ENCODE results near the gene CLDN10.
"Not testable (repeated sequence)": the region's sequence is repeated elsewhere in the genome, so short reads cannot be mapped to it uniquely, and the experiment has no call there.

CLDN10 gene

GRCh38 chr13:95541911-95542474 lies 10.5 kb upstream of the CLDN10 start:
- no peak for DNase-seq

- DNase-seq = no peak
Measured at GRCh38 chr13:95544293-95544692, 8.2 kb upstream of the CLDN10 start.

DNA sequence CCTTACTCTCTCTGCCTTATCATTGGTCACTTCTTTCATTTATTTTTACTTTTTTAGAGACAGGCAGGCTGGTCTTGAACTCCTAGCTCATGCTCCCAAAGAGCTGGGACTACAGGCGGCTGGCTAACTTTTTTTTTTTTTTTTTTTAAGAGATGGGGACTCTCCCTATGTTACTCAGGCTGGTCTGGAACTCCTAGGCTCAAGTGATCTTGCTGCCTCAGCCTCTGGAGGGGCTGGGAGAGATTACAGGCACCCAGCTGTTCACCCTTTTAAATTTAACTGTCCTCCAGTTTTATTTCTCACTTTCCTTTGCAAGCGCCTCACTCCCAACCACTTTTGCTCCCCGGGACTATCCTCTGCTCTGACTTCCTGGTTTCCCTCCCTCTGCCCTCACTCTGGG lies 5.6 kb upstream of the CLDN10 start:
- no peak for DNase-seq

DNA sequence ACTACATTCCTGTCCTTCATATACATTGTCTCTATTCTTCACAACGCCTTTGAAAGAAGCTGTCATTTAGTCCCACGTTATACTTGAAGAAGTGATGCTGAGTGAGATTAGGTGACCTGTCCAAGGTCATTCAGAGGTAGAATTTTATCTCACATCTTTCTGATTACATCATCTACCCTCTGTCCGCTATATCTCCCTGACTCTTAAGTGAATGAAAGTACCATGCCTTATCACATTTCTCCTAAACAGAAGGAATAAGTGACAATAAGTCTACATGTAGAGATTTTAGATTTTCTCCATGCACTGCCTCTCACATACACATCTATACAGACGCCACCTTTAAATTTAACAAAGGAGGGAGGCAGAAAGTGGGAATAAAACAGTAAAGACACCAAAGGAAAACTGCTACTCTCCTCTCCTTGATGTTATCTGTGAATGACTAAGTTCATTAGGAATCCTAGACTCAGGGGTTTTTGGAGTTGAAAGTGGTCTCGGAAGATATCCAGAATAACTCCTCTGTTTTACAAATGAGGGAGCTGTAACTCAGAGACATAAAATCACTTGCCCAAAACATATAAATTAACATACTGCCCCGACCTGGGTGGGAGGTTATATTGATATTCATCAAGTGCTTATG lies 4.9 kb upstream of the CLDN10 start:
- DNase-seq = no peak

GRCh38 chr13:95552208-95552538 lies 347 bp upstream of the CLDN10 start:
- no peak for DNase-seq

- DNase-seq = no peak
Measured at GRCh38 chr13:95553581-95554385, 1.3 kb downstream of the CLDN10 start.

DNA sequence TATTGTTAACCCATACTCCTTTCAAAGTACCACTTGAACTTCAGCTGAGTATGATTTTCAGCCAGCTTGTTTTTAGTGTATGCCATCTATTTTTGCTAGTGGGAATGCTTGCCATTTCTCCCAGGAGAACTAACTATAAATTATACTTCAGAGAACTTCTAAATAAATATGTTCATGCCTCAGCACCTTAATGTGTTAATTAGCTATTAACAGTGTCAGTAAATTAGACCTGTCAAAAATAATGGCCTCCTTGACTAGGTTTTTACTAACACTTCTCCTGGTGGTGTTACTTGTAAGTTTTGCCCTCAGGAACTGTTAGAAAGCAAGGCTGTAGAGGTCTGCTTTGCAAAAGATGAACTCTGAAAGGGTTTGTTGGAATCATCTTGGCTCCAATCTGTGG lies 4.5 kb downstream of the CLDN10 start:
- no peak for DNase-seq

DNA sequence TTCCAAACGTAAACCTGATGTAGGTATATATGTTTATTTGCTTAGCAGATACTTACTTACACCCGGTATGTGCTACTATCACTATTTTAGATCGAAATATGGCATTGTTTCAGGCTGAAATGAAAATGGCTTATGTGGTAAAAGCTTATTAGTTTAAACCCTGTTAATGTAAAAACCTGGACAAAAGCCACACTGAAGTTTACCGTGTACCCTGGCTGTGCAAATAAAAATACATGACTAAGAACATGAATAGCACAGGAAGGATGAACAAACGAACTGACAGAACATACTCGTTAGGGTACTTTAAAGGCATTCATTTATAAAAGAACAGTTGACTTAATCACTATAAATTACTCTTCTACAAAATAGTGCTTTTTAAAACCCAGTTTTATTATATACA lies 6.6 kb downstream of the CLDN10 start:
- no peak for DNase-seq

- no peak for DNase-seq
Measured at GRCh38 chr13:95560387-95560786, 7.9 kb downstream of the CLDN10 start.

DNA sequence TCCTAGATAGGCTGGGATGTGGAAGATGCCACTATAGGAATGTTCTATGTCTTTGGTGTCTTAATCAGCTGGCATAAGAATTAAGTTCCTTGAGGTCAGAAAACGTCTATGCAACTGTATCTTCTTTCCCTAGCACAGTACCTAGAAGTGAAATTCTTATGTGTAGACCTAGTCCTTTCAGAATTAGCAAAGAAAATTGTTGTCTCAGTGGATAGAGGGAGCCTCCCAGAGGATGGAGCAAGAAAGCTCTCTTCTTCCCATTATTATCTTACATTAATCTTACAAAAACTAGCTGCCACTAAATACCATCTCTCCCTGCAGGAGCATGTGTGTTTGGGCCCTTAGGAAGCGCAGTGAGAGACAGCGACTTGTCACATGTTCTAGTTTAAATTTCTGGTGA lies 11.6 kb downstream of the CLDN10 start:
- DNase-seq = no peak

DNA sequence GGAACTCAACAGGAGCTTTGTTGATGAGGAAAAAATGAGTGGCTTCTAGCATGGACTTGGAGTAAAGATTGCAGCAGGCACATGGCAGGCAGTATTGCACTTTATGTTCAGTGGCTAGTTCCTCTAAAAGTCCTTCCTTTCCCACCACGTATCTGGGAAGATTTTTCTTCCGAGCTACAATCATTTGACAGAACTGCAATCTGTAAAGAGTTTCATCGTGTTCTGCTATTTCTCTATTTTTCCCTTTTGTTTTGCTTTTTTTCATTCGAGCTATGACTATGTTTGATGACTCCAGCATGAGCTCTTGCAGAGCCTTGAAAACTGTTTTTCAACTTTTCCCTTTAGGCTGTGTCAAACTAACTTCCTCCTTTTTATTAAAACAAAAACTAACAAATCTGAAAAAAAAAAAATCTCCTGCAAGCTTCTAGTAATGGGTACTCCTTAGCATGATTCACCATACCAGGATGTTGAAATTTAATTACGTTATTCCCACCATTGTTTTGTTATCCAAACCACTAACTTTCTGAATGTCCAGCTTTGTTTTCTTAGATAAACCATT lies 12.3 kb downstream of the CLDN10 start:
- no peak for DNase-seq

DNA sequence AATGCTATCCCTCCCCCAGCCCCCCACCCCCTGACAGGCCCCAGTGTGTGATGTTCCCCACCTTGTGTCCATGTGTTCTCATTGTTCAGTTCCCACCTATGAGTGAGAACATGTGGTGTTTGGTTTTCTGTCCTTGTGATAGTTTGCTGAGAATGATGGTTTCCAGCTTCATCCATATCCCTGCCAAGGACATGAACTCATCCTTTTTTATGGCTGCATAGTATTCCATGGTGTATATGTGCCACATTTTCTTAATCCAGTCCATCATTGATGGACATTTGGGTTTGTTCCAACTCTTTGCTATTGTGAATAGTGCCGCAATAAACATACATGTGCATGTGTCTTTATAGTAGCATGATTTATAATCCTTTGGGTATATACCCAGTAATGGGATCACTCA lies 13.2 kb downstream of the CLDN10 start:
- DNase-seq = not testable (repeated sequence)

DNA sequence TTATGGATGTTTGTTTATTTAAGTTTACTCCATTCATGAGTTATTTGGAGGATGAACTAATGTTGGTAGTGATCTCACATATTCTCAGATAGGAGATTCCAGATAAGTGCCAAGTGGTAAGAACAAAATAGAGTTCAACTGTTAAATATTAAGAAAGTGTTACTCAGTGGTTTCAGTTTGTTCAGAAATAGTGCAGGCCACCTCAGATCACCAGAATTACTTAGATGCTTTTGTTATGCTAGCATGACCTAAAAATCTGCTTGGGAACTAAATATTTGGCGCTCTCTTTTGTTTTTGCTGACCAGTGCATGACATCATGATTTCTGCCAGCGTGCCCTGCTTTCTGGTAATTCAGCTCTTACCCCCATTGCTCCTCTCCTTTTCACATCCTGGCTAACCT lies 15.6 kb downstream of the CLDN10 start:
- DNase-seq = no peak

GRCh38 chr13:95570016-95570415 lies 17.5 kb downstream of the CLDN10 start:
- DNase-seq = no peak

- DNase-seq = no peak
Measured at GRCh38 chr13:95571941-95572340, 19.4 kb downstream of the CLDN10 start.

GRCh38 chr13:95573221-95573620 lies 20.7 kb downstream of the CLDN10 start:
- DNase-seq = no peak

GRCh38 chr13:95579303-95579702 lies 26.8 kb downstream of the CLDN10 start:
- DNase-seq = no peak

DNA sequence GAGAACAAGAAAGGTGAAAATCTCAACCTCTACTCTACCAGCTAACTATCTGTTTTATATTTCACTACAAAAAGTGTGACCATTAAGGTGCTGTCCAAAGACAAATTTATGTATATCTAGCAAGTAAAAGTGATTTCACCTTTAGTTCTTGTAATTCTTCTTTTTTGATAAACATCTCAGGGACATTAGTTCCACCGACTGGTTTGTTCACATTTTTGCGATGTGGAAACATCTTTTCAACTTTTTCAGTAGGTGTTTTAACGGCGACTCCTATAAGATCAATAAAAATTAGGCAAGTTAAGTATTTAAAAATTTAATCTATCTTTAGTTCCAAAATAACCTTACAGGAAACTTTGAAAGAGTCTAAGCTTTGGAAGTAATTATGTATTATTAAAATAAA lies 33.3 kb downstream of the CLDN10 start:
- DNase-seq = no peak

DNA sequence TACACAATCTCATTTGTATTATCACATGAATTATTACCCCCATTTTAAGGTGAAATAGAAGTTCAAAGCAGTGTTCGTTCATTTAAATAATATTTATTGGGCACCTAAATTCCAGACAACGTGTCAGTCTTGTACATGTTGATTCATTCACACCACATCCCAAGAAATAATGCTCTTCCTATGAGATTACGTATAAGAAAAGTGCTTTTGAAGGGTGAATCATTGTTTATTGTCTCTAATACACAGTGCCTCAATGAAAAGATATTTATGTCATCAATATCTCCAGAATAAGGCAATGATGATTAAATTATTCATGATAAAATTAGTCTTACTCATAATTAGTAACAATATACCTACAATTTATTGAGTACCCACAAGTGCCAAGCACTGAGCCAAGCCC lies 35.6 kb downstream of the CLDN10 start:
- DNase-seq = no peak

DNA sequence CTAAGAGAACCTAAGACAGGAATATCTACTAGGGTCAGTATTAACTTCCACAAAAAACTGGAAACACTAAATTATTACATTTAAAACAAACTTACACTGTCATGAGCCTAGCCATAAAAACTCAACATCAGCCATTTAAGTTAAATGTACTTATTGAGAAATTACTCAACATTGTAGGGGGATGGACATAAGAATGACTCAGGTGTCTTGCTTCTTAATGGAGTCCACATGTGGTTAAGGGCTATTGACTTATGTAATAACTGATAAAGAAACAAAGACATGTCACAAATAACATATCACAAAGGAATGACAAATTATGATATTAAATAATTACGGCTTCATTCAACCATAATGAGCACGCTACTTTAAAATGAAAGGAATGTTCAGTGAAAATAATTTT lies 36.2 kb downstream of the CLDN10 start:
- DNase-seq = no peak

DNA sequence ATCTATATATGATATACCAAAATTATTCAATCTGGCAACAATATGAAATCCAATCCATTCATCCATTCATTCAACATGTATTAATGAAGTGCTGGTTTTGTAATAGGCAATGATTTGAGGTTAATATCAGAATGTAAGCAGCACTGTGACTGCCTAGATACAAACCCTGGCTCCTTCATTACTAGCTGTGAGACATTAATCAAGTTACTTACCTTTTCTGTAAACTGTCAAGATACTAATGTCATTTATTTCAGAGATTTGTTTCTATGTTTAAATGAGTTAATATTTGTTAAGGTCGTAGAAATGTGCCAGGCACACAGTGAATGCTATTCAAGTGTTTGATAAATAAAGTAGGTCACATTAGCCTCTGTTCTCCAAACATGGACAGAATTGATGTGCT lies 40.9 kb downstream of the CLDN10 start:
- DNase-seq = no peak

- DNase-seq = no peak
Measured at GRCh38 chr13:95596701-95597100, 44.2 kb downstream of the CLDN10 start.

- no peak for DNase-seq
Measured at GRCh38 chr13:95601216-95601615, 48.7 kb downstream of the CLDN10 start.

DNA sequence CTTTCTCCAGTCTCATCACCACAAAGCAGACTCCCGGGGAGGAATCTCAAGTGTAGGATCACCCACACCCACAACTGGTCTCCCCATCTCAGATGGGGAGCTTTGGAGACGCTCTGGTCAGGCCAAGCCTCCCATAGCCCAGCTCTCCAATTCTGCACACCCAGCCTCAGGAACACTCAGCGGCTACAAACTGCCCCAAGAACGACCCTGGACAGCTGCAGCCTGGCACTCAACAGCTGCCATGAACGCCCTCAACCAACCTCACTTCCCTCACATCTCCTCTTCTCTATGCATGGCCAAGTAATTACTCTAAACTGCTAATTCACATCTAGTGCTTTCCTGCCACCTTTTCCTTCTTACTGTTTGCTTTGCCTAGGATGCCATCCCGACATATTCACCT lies 49.4 kb downstream of the CLDN10 start:
- no peak for DNase-seq

Measured in hippocampal formation (tissue), 2 donors.